Medulla oblongata (tissue), 1 donor: Measurements from ENCODE around the gene AP3B2.

Source experiments
- DNase-seq: peaks from one replicate; pipeline ENCODE4 v3.0.0-alpha.2; 2015; ENCODE audit errors: extremely low spot score

The AP3B2 gene

DNA sequence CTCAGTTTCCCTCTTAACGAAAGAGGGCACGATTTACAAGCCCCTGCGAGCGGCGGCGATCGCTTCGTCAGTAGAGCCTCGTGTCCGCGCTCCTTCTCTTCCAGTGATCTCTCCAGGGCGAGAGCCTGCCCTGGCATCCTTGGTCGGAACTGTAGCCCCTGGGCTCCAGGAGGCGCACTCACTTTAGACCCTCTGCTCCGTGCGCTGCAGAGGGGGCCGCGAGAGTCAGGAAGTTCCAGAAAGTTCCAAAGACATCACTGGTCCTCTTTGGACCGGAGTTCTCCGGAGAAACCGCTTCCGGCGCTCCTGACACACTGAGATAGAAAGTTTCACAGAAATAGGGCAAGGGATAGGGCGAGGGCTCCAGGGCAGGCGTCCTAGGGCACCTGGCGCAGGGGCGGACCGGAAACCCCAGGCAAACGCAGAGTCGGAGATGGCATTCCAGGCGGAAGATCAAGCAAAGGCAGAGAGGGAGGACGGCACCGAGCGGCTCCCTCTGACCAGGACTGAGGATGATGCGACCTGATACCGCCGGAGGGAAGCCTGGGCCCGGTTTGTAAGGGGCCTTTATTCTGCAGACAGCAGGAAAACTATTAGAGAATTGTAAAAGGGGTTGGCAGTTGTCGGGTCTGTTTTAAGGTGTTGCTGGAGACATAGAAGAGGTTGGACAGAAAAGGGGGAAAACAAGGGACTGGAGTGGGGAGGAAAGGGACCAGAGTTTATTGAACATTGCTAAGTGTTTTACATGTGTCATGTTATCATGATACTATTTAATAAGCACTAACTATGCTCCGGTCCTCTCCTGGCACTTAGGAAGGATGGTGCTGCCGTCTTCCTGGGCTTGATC lies 61.2 kb downstream of the AP3B2 start:
- DNase-seq = peak; percentile 59

DNA sequence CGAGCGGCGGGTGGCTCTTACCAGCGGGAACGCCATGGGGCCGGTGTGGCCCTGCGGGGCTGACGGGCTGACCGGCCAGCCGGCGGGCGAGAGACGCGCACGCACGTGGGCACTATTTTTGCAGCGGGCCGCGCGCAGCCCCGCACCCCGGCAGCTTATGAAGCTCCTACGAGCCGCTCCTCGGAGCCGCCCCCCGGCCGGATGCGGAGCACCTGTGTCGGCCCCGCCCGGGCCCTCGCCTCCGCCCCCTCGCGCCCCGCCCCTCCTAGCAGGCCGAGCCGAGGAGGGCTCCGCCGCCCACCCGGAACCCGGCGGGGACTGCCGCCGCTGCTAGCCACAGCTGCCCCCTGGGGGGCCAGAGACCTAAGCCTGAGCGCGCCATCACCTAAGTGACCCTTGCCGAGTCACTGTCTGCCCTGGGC lies 61.8 kb downstream of the AP3B2 start:
- no peak for DNase-seq

DNA sequence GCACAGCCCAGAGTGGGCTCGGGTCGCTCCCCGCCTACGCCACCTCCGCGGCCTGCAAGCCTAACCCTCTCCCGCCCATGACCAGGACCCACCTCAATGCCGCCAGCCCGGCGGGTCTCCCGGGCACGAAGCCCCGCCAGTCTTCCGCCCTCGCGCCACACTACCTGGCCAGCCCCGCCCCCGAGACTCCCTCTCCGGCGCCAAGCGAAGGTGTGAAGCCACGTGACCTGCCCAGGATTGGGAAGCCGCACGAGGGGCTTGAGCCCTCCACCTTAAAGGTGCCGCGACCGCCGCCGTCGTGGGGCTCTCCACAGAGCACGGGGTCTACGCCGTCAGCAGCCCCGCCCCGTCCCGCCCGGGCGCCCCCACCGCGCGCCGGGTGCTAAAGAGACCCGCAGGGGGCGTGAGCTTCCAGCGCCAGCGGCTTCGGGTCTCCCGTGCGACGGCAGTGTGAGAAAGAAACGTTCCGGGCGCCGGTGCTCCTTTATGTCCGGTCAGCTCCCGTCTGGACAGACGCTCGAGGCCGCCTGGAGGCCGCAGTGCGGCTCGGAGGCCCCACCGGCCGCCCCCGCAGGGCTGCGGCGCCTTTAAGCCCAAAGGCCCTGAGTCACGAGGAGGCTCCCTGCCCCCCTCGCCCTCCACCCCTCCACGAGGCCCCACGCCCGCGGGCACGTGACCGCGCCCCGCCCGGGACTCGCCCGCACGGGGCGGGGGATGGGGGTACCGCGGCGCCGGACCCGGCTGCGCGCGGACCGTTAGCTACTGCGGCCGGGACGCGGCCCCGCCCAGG lies 62.4 kb downstream of the AP3B2 start, which contains the start of gene CPEB1:
CPEB1 (minus strand) TSS at position 319 of the 790 bp plus-strand sequence. CDS start 18,904 bp downstream, outside the sequence.
- DNase-seq = peak; percentile 82

DNA sequence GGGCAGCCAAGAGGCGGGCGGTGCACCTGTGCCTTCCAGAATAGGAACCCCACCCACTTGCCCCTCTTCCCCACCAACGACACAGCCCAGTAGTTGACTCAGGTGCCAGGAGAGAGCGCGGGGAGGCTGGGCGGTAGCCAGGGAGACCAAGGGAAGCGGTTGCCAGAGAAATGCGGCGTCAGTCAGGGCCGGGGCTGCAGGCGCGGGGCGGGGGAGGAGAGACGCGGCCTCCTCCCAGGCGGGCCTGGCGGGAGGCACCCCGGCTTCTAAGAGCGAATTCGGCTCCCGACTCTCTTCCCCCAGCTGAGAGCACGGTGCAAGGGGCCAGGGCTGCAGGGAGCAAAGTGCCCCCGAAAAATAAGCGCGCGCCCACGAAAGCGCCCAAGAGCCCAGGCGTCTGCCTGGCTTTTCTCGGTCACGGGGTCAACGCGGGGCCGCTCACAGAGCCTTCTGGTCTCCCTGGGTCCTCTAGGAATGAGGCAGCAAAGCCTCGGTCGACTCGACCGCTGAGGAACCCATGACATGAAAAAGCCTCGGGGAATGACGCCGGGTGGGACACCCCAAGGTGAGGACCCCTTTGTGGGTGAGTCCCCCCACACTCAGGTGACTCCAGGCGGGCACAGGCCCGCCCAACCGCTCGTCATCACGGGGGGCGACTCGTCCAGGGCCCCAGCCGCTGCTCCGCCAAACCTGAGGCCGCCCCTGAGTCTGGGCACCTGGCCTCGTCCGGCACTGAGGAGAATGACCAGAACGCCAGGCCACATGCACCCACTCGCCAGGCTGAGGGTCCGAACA lies 63.2 kb downstream of the AP3B2 start:
- peak; percentile 36 for DNase-seq

DNA sequence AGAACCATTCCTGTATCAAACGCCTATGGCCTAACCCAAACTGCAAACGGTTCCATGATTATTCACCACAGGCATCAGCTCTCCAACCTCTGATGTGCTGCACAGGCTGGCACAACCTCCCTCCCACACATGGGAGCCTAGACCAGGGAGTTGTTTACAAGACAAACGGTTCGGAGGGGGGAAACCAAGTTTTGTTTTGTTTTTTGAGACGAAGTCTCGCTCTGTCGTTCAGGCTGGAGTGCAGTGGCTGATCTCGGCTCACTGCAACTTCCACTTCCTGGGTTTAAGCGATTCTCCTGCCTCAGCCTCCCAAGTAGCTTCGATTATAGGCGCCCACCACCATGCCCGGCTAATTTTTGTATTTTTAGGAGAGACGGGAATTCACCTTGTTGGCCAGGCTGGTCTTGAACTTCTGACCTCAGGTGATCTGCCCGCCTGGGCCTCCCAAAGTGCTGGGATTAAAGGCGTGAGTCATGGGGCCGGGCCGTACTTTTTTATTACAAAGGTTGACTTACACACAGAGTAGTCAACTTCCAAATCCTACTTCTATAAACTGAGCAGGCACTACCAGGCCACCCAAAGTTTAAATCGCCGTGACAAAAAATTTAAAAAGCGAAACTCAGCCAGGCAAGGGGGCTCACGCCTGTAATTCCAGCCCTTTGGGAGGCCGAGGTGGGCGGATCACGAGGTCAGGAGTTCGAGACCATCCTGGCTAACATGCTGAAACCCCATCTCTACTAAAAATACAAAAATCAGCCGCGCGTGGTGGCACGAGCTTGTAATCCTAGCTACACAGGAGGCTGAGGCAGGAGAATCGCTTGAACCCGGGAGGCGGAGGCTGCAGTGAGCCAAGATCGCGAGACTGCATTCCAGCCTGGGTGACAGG lies 64.5 kb downstream of the AP3B2 start:
- DNase-seq = peak; percentile 6

DNA sequence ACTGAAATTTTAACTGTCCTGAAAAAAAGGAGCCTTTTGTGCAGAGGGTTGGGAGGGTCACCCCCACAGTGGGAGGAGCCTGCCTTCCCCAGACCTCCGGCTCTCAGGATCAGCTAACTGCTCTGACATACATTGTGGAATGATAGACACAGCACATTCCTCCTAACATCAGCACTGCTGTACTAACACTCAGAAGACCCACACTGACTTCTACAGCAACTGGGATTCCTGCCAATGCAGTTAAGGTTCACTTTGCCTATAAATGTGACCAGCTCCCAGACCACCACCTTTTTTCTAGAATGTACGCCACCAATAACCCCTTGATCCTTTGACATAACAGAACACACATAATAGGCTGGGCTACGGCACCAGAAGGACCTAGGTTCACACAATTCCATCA lies 65.7 kb downstream of the AP3B2 start:
- peak; percentile 20 for DNase-seq

DNA sequence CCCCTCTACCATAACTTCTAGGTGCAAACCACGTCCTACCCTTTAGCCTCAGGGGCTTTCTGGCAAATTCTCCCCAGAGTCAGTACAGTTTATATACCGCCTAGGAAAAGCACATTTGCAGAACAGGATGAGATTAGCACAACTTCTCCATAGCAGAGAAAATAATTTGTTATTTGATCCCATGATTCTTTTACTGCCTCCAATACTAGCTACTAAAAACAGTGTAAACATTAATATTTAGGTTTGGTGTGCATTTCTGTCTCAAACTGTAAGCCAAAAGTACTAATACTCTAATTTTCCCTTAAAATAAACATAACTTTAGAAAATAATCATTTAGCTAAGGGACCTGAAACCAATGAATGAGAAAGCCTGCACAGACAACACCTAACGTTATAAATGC lies 67.0 kb downstream of the AP3B2 start:
- DNase-seq = no peak

DNA sequence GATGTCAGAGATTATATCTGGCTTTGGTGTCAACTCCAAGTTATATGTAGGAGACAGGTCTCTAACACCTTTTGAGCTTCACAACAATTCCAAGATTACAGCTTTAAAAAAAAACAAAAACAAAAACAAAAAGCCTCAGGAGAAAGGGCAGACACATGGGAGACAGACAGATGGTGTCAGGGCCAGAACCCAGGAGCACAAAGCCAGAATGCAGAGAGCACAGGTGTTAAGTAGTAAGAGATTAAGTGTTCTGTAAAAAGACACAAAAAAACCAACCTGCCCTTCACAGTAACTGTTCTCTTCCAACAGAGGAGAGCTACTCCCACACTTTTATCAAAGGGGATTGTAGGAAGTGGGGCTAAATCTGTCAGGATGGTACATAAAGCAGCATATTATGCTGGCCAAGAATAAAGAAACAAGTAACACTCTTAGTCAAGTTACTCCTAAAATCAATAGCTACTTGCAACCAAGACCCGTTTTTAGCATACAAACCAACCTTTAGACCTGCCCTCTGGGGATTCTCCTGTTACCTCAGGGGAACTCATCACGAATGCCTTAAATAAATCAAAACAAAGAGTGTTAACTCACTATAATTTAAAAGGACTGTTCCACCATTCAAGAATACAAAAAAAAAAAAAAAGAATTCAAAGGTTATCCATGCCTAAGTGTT lies 68.4 kb downstream of the AP3B2 start:
- no peak for DNase-seq

DNA sequence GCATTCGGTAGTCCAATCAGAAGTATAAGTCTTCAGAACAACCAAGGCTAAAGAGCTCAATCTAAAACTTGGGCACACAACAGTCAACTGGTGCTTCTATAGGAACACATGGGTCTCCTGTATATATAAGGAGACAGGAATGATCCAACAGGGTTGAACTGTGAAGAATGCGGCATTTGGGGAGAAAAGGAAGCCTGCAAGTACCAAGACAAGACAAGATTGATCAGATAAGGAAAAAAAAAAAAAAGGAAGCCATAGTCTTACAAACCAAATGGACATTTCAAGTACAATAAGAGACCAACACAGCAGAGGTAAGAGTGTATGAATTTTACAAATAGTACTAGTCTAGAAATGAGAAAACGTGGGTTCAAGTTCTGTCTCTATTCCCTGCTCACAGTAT lies 69.0 kb downstream of the AP3B2 start:
- no peak for DNase-seq

DNA sequence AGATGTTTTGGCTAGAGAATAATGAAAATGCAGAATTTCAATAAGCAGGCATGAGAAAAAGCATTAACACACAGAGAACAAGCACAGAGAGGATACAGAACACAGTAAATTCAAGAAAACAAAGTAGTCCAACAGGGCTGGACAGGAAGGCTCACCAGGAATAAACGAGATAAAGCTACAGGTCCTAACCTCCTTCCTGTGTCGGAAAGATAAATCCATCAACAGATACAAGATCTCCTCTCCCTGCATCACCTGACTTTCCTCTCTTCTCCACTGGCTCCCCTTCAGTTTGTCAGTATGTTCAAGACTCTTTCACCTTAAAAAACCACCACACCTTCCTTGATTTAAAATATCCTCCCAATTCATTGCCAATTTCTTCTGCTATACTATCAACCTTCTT lies 73.9 kb downstream of the AP3B2 start:
- DNase-seq = no peak

DNA sequence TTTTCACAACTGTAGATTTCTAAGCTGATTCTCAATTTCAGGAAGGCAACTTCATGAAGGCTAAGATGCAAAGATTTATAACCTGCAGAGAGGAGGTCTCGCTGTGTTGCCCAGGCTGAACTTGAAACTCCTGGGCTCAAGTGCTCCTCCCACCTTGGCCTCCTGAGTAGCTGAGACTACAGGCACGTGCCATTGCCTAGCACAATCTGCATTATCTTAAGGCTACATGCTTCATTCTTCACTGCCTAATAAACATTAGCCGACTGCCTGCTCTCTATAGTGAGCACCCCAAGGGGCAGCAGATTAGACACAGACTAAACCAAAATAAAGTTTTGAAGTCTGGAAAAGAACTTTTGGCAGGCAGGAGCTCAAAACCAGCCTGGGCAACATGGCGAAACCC lies 79.6 kb downstream of the AP3B2 start:
- no peak for DNase-seq

DNA sequence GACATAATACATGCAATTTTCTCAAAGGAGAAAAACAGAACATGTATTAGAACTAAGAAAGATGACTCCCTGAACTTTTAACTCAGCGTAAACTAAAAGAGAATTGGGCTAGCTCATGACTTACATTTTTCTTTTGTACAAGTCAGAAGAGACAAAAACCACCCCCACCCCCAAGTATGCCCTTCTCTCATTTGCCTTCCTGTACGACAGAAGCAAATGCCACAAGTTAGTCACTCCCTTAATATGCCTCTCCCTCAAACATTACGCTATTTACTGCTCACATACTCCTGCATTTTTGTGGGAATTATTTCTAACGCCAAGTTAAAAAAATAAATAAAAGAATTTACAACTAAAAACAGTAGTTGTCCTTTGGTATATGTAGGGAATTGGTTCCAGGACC lies 84.5 kb downstream of the AP3B2 start:
- DNase-seq = no peak

DNA sequence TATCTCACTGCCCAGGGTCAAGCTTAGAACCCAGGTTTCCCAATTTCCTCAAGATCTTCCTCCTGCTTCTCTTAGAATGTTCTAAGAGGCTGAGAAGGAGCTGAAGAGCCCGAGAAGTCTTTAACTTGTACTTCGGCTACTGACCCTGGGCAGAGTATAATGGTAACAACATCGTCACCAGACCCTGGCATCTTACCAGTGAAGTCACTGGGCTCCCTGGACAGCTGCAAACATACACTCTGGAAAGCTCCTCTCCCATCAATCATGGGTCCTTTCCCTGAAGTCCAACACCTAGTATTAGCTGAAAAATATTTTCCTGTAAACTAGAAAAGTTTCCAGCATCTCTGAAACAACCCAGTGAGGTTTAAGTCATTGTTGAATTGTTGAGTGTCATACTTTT lies 85.2 kb downstream of the AP3B2 start:
- DNase-seq = no peak

DNA sequence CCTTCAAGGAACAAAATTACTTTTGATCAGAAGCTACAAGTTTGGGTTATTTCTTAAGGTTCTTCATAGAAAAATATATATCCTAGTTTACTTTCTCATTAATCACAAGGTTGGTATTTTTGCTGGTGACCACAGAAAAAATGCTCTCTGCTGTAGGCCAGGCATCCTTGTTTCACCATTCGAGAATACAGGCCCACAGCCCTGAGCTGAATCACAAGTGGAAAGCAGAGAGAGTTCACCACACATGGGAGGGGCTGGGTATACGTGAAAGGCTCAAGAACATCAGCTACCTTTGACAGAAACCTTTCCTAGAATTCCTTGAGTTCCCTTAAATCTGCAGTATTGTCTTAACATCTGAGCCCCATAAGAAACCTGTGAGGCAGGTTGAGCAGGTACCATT lies 85.7 kb downstream of the AP3B2 start:
- no peak for DNase-seq

DNA sequence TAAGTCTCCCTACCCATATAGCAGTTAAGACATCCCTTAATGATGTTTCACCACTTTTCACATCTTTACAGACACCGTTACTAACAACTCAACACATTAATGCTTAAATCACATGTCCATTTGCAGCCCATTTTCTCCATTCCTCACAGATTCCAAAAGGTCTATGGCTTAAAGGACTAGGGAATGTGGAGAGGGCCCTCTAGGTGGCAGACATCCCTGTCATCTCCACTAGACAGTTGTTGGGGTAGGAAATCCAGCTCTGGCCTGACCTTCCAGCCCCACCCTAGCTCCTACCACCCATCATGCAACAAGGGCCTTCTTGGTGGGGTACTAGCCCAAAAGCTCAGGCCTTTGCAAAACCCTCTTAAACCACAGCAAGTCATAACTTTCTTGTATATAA lies 87.7 kb downstream of the AP3B2 start:
- no peak for DNase-seq

DNA sequence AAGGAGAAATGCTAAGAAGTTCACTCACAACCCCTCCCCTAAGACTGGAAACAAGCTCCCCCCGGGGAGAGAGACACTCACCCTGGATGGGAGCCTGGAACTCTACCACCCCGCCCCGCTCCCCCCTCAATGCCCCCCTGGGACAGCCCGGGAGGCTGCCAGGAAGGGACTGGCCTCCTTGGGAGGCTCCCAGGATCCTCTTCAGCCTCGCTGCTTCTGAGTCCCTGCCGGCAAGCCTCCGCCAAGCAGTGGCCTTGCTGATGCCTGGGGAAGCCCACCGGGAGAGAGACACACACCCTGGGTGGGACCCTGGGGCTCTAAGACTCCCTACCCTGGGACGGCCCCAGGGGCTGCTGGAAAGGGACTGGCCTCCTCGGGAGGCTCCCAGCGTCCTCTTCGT lies 95.9 kb downstream of the AP3B2 start:
- DNase-seq = peak; percentile 30

DNA sequence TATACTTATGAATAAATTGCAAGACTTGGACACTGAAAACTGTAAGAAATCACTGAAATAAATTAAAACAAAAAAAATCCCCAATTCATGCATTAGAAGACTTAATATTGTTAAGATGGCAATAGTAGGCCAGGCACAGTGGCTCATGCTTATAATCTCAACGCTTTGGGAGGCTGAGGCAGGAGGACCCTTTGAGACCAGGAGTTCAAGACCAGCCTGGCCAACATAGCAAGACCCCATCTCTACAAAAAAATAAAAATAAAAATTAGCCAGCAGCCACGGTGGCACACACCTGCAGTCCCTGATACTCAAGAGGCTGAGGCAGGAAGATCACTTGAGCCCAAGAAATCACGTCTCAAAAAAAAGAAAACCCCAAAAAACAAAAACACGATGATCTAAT lies 98.3 kb downstream of the AP3B2 start:
- DNase-seq = no peak
